HG03045 (cell line): ENCODE measurements around the gene SLC50A1.

Experiments
- ATAC-seq: cut with Tn5 transposase; IDR thresholded peaks from one replicate; pipeline ENCODE4 v1.9.1; 2021; ENCODE audit warnings: mild to moderate bottlenecking, moderate library complexity; ENCODE audit not compliant: unreplicated experiment

SLC50A1 gene, protein sequence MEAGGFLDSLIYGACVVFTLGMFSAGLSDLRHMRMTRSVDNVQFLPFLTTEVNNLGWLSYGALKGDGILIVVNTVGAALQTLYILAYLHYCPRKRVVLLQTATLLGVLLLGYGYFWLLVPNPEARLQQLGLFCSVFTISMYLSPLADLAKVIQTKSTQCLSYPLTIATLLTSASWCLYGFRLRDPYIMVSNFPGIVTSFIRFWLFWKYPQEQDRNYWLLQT

DNA sequence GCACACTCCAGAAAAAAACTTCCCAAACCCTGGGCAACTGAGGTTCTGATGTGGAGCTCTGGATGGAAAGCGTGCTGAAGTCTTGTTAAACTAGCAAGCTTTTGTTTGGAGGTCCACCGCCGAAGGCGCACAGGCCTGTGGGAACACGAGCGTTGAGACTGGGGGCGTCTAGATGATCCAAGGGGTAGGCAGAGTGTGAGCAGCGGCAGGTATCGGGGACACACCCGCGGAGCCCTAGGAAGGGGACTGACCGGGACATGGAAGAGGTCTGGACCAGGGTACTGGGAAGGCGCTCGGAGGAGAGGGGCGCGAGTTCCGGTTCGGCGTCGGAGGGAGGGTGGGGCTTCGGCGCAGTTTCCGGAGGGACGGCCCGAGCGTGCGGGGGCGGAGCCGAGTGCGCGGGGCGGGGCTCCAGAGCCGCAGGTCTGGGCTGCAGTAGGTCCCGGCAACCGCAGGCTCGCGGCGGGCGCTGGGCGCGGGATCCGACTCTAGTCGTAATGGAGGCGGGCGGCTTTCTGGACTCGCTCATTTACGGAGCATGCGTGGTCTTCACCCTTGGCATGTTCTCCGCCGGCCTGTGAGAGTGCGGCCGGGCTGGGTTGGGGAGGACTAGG lies at the start of gene SLC50A1:
TSS of gene SLC50A1 (plus strand) at position 438 of the 614 bp plus-strand sequence. CDS start at position 498, 60 bp downstream.
- ATAC-seq, result peak; percentile 70

DNA sequence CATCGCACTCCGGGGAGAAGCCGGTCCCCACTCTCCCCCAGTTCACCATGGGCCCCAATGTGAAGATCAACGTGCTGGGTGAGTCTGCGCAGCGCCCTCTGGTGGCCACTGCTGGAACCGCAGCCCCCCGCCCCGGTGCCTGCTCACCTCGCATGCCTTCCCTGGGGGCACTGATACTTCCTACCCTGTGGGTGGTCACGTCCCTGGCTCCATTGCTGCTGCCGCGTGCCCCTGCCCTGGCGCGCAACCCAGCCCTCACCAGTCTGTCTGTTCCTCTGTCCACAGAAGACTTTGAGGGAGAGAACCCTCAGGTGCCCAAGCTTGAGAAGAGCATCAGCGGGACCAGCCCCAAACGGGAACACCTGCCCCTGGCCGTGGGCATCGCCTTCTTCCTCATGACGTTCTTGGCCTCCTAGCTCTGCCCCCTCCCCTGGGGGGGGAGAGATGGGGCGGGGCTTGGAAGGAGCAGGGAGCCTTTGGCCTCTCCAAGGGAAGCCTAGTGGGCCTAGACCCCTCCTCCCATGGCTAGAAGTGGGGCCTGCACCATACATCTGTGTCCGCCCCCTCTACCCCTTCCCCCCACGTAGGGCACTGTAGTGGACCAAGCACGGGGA lies 49.4 kb upstream of the SLC50A1 start:
- no peak for ATAC-seq

DNA sequence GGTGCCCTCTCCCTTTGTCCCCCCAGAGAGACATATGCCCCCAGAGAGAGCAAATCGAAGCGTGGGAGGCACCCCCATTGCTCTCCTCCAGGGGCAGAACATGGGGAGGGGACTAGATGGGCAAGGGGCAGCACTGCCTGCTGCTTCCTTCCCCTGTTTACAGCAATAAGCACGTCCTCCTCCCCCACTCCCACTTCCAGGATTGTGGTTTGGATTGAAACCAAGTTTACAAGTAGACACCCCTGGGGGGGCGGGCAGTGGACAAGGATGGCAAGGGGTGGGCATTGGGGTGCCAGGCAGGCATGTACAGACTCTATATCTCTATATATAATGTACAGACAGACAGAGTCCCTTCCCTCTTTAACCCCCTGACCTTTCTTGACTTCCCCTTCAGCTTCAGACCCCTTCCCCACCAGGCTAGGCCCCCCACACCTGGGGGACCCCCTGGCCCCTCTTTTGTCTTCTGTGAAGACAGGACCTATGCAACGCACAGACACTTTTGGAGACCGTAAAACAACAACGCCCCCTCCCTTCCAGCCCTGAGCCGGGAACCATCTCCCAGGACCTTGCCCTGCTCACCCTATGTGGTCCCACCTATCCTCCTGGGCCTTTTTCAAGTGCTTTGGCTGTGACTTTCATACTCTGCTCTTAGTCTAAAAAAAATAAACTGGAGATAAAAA lies 48.7 kb upstream of the SLC50A1 start:
- no peak for ATAC-seq

DNA sequence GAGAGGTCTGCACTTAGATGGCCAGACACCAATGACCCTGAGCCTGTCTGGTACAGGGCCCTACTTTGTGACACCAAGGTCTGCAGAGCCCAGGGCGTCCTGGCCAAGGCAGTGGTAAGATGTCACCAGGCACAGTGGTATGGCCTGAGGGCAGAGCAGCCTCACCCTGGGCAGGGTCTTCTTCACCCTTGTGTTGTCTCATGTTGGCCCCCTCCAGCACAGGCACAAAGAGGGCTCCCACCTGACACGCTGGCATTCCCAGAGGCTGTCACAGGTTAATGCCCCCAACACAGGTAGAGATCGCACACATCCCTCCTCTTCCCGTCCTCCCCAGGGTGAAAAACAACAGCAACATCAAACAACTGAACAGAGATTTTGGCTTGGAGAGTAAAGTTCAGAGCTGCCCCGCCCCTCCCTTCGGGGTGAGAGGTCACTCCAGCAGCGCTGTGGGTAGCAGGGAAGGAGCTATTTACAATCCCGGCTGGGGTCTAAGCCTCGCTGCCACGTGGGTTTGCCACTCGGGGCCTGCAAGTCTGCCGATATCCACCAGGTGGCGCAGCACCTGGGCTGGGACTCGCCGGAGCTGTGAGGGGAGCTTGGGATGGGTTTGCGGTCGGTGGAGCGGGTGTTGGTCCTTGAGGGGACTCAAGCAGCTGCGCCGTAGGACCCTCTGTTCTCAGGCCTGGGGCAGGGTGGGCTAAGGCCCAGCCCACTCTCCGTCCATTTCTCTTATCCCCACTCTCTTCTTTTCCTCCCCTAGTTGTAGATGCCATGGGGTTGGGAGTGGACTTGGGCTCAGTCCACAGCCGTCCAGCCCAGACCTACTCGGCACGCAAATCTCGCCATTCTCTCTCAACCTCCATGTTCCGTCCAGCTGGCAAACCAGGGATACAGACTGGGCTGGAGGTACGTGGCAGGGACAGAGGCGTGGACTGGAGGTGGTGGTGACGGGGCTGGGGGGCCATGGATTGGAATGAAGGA lies 44.3 kb upstream of the SLC50A1 start:
- peak; percentile 58 for ATAC-seq

DNA sequence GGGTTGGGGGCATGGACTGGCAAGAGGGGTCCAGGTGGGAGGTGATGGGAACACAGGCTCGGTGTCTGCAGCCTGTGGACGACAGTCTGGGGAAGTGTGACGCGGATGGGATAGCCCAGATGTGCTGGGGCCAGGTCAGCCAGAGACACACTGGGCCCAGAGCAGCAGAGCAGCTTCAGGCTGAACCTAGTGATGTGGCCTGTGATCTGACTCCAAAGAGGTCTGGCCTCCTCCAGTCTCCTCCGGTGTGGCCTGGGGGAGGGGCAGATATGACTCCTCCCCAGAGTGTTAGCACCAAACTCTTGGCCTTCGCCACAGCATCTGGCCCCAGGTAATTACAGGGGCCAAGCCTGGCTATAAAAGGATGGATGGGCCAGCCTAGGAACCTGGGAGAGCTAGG lies 43.5 kb upstream of the SLC50A1 start:
- no peak for ATAC-seq

DNA sequence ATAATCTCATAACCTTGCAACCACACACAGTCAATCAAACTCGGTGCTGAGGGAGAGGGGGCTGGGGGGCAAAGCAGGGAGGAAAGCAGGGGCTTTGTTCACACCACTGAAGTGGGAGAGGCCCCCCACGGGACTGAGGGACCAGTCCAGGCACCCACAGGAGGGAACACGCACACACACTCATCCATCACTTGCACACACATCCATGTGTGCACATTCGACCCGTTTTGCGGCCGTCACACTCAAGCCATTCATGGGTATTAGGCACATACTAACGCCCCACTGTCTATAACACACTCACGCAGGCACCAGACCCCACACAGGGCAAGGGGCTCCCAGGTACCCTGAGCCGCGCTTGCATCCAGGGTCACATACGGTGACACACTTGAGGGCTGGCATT lies 43.0 kb upstream of the SLC50A1 start:
- ATAC-seq, result no peak

DNA sequence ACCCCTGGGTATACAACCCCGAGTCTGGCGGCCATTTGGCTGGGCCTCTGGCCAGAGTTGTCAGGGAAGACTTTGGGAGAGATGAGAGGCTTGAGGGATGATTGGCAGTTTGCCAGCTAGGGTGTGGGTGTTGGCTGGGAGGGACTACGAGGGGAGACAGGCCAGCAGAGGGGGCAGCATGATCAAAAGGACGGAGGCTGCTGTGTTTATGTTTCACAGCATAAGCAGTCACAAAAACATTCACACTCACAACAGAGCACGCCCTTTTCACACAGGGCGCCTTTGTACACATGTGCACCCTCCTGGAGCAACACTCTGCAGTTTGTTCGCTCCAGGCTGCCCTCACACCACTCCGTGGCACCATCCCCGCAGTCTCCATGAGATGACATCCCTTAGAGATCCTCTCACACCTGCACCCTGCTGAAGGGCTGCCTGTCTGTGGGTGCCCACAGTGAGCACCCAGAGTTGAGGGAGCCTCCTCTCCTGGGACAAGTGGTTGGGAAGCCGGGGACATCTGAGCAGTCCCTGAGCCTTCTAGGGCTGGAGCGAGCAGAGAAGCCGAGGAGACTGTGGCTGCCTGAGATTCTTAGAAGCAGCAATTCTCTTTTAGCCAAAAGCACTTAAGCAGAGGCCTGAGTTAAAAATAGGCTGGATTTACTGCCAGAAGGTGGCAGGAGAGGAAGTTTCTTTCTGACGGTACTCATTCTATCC lies 41.6 kb upstream of the SLC50A1 start:
- ATAC-seq, result no peak

DNA sequence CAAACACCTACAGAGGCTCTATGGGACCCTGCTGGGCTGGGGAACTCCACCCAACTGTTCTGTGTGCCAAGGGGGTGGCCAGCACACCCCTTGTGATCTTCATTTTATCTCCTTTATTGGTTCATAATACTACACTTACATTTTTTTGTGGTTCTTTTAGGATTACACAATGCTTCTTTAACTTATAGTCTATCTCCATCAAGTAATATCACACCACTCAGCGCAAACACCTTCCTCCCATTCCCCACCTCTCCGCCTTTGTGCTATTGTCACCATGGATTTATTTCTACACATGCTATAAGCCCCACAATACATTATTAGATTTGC lies 41.1 kb upstream of the SLC50A1 start:
- no peak for ATAC-seq

DNA sequence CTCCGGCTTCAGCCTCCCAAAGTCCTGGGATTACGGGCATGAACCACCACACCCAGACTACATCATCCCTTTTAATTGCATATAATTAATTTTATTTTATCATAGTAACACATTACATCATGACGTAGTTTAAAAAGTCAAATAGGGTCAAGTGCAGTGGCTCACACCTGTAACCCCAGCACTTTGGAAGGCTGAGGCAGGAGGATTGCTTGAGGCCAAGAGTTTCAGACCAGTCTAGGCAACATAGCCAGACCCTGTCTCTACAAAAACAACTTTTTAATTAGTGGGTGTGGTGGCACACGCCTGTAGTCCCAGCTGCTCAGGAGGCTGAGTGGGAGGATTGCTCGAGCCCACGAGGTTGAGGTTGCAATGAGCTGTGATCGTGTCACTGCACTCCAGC lies 36.3 kb upstream of the SLC50A1 start:
- no peak for ATAC-seq

DNA sequence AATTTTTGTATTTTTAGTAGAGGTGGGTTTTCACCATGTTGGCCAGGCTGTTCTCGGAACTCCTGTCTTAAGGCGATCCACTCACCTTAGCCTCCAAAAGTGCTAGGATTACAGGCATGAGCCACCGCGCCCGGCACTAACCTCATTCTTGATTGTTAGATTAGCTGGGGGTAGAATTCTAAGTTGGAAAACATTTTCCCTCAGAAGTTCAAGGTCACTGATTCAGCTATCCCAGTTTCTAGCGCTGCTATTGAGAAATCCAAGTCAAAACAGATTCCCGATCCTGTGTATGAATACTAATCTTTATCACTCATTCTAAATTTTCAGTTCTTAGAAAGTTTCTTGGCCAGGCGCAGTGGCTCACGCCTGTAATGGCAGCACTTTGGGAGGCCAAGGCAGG lies 32.3 kb upstream of the SLC50A1 start:
- ATAC-seq, result no peak

DNA sequence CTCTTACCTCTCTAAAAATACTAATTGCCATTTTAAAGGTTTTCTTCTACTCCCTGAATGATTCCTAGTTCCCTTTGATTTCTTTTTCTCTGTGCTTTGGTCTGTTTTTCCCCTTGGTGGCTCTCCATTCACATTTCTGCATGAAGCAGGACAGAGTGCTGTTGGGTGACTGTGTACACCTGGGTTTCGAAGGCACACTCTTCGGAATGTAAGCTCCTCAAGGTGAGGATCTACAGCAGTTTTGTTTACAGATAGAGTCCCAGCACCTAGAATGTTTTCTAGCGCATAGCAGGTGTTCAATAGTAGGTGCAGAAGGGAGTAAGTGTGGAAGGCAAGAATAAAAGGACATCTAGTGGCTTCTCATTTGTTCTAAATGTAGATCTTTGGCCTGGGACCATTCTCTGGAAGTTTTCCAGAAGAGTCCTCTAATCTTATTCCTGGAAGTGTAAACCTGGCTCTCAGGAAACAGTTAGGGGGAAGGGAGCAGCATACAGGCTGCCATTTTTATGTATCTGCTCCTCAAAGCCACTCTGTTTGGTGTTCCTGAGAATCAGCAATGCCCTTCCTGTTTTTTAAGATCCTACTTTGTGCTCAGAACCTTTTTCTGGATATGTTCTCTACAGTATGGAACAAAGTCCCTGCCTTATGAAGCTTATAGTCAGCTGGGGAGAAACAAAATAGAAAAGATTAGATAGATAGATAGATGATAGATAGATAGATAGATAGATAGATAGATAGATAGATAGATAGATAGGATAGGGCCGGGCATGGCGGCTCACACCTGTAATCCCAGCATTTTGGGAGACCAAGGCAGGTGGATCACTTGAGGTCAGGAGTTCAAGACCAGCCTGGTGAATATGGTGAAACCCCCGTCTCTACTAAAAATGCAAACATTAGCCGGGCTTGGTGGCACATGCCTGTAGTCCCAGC lies 30.8 kb upstream of the SLC50A1 start:
- ATAC-seq, result no peak

DNA sequence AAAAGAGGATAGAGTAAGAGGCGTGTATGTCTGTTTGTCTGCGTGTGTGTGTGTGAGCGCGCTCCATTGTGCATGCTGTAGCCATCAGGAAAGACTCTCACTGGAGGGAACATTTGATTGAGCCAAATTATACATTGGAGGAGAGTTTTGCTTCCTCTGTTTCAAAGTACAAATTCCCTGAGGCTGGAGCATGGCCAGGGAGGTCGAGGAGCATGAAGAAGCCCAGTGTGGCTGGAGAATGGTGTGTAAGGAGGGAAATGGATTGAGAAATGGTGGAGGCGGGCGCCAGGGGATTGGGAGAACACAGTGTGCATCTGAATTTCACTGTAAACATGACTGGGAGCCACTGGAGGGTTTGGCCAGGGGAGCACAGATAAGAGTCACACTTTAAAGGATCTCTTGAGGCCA lies 30.0 kb upstream of the SLC50A1 start:
- ATAC-seq, result no peak

DNA sequence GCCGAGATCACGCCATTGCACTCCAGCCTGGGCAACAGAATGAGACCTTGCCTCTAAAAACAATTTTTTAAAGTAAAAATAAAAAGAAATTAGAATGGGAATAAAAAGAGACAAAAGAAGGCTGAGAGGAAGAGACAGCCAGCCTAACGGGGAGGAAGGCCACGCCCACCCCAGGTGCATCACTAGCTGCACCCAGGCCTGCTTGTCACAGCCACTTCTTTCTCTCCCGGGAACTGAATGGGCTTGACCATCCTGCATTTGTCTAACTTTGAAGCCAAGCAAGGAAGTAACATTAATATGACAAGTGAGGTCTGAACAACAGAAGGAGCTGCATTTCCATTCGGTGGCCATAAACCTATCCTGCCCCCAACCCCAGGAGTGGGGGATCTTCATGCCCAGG lies 28.8 kb upstream of the SLC50A1 start:
- ATAC-seq, result no peak

DNA sequence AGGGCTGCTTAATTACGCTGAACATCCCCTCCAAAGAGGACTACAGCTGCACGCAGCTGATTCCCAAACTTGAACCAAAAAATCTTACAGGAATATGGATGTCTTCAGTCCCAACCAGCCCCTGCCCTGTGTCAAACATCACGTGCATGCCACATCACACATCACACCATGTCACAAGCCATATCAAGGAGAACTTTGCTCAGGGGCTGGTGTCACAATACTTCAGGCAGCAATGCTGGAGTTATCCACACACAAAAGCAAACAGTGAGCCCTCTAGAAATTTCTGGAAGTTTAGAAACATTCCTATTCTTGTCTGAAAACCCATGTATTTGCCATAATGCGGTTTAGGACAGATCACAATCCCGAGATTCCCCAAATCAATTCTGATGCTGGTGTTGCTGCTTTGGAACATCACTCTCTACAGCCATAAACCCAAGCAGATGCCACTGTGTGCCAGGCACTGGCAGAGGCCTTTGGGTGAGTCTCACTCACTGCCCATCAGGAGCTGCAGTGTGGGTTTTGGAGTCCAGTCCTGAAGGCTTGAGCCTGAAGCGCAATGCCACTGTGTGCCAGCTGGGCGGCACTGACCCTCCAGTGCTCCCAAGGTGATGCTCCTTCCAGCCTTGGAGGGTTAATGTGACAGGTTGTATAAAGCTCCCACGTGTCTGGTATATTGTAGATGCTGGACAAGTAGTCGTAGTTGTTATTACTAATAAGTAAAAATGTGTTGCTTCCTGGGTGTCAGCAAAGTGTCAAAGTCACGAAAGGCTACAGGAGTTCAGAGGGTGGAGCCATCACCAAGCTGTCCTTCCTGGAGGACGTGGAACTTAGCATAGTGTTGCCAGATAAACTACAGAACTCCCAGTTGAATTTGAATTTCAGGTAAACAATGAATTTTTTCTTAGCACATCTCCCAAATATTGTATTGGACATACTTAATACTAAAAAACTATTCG lies 28.1 kb upstream of the SLC50A1 start:
- ATAC-seq, result no peak

DNA sequence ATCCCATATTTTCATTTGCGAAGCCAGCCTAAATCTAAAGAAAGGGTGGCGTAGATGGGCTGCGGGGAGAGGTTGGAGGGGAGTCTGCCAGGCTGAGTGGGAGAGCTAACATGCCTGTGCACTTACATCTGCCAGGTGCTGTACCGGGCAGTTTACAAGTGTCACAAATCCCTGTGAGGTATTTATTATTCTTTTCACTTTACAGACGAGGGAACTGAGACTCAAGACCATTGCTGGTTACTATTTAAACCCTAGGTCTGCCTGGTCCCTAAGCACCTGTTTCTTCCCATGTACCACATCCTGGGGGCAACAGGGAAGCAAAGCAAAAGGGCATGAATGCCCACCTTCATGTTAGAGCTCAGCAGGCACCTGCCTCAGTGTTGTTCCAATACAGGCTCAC lies 27.4 kb upstream of the SLC50A1 start:
- no peak for ATAC-seq

DNA sequence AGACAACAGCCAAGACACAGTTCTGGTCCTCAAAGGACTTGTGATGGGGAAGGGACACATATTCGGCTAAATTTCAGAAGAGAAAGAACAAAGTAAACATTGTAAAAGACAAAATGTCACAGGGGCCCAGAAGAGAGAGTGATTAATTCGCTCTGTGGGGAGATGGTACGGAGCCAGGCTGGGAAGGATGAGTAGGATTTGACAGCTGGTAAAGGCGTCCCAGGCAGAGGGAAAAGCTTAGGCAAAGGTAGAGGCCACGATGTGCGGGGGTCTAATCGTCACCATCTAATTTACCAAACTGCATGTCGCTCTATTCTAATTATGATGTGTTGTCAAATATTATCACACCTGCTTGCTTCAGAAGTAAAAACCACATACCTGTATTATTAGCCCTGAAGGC lies 25.3 kb upstream of the SLC50A1 start:
- ATAC-seq, result no peak

DNA sequence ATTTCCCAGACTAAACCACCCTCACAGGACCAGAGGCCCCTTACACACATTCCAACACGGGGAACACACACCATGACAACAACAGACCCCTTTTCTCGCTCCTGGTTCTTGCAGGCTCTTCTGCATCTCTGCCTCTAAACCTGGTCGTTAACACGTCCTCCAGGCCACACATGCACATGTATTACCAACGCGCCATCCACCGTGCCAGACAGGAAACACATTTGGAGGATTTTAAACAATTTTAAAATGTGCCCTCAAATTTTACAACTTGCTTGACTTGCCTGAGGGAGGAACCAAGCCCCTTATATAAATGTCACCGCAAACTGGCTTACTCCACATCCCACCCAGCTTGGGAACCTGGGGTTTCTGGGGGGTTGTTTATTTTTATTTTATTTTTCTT lies 24.8 kb upstream of the SLC50A1 start:
- ATAC-seq, result no peak

DNA sequence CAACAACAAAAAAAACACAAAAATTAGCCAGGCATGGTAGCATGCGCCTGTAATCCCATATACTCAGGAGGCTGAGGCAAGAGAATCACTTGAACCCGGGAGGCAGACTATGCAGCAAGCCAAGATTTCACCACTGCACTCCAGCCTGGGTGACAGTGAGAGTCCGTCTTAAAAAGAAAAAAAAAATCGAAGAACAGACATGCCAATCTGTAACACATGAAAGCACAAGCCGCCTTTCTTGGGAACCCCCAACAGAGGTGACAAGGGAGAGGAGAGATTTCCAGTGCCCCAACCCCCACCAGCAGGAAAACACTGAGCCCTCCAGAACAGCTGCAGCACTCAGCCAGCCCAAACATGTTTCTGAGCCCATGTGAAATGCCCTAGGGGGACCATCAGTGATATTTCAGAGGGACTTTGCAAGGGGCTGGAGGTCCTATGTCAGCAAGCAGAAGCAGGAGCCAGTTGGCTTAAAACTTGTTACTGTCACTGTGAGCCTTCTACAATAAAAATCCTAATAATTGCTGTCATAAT lies 22.1 kb upstream of the SLC50A1 start:
- ATAC-seq, result no peak
